Measurements from ENCODE around the gene IFNA6.
A peak's percentile ranks its signal among the peaks of the same experiment; 100 is the strongest.

- peak in 2 of 3 experiments; percentile 49 to 57; a peak in 3 of 6 replicates for TF ChIP-seq CTCF (IDR thresholded peaks at IDR 0.05 in 2 of 3, conservative IDR thresholded peaks at IDR 0.05 in 1 of 3; ENCODE audit: control insufficient read depth in 2 of 3, extremely low read depth in 1 of 3, insufficient read depth in 1 of 3, low read depth in 3 of 3, low read length in 3 of 3)
- TF ChIP-seq PAX8 (IDR thresholded peaks at IDR 0.05) = no peak
- TF ChIP-seq SP1 (IDR thresholded peaks at IDR 0.05; ENCODE audit: low read depth, low read length) = no peak
- no peak for TF ChIP-seq USF1 (IDR thresholded peaks at IDR 0.05; ENCODE audit: borderline replicate concordance, extremely low read length, insufficient read depth, low read depth, low read length)
- TF ChIP-seq ATF3 (IDR thresholded peaks at IDR 0.05; ENCODE audit: borderline replicate concordance, extremely low read depth, low read depth, low read length) = no peak
- no peak for TF ChIP-seq MYC (IDR thresholded peaks at IDR 0.05; ENCODE audit: insufficient read depth, insufficient read length, insufficient replicate concordance, low read length, severe bottlenecking)
- TF ChIP-seq TAF1 (IDR thresholded peaks at IDR 0.05; ENCODE audit: borderline replicate concordance, low read depth, low read length) = no peak
Measured at GRCh38 chr9:21392270-21392669, 41.6 kb upstream of the IFNA6 start.
